ENCODE measurements around the gene RAPGEF3. TPM values are rescaled to one million over a fixed set of nuclear protein-coding genes. Genes with fewer than 3 reads are reported as not detected.

Gene RAPGEF3
- total and polyA plus RNA-seq, 2 donors from 2014 or later, result 84.3 to 179 TPM

DNA sequence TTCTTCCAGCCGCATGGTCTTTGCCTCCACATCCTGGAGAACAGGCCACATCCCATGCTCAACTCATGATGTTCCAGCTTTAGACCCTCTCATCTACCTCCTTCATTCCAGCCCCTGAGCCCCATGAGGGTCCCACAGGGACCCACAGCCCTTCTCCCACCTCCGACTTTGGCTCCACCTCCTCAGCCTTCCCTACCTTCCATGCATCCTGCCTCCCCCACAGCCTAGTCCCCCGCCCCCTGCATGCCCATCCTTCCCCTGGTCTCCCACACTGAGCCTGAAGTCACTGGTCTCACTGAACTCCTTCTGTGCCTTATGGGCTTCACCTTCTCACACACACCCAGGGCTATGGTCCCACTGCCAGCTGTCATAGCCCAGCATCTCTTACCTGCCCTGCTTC, 9.8 kb downstream of the RAPGEF3 start:
- no peak for FAIRE-seq
- no peak for DNase-seq
- no peaks in the 10 kb centered on the region for H3K9me3 ChIP-seq (ENCODE audit: control insufficient read depth in 2 of 3, insufficient read depth in 1 of 3, low read length in 3 of 3)
- peaks cover 2 to 20% (median 12%) of the 10 kb centered on the region in 3 donors for H3K4me1 ChIP-seq (ENCODE audit: control insufficient read depth in 2 of 3, insufficient read depth in 2 of 3, low read depth in 1 of 3, low read length in 3 of 3)
- peaks cover 0 to 40% (median 27%) of the 10 kb centered on the region in 3 donors for H3K36me3 ChIP-seq (ENCODE audit: control insufficient read depth in 2 of 3, insufficient read depth in 3 of 3, low read length in 3 of 3)
- TF ChIP-seq, protein P1, sequence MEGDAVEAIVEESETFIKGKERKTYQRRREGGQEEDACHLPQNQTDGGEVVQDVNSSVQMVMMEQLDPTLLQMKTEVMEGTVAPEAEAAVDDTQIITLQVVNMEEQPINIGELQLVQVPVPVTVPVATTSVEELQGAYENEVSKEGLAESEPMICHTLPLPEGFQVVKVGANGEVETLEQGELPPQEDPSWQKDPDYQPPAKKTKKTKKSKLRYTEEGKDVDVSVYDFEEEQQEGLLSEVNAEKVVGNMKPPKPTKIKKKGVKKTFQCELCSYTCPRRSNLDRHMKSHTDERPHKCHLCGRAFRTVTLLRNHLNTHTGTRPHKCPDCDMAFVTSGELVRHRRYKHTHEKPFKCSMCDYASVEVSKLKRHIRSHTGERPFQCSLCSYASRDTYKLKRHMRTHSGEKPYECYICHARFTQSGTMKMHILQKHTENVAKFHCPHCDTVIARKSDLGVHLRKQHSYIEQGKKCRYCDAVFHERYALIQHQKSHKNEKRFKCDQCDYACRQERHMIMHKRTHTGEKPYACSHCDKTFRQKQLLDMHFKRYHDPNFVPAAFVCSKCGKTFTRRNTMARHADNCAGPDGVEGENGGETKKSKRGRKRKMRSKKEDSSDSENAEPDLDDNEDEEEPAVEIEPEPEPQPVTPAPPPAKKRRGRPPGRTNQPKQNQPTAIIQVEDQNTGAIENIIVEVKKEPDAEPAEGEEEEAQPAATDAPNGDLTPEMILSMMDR (IDR thresholded peaks at IDR 0.05; ENCODE audit: borderline replicate concordance, extremely low read depth, insufficient read depth), result no peak
- H3K4me3 ChIP-seq (ENCODE audit: low read length in 3 of 3), result no peak overlapping the region
- intact Hi-C loops (cut with DNase I), result no loop called here
- no peak overlapping the region for H3K27ac ChIP-seq (ENCODE audit: low read depth in 2 of 2, low read length in 2 of 2)
- H3K27me3 ChIP-seq (ENCODE audit: control insufficient read depth, insufficient read depth, low read length), result no peaks in the 10 kb centered on the region
- no peak overlapping the region for H3K9ac ChIP-seq (ENCODE audit: low read length in 3 of 3)

DNA sequence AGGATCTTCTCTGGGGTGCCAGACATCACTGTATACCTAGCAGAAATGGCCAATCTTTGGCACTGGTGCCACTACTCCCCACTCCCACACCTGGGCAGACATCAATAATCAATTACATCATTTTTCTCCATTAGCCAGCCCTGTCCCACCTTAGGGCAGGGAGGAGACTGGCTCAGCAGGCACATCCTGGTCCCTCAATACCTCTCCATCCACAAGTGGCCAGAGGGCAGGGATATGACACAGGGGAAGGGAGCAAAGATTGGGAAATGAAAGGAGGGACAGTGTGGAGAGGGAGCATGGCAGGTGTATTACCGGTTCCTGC, 10.2 kb downstream of the RAPGEF3 start:
- DNase-seq (no peak), FAIRE-seq (no peak)
- H3K9me3 ChIP-seq (ENCODE audit: control insufficient read depth in 2 of 3, insufficient read depth in 1 of 3, low read length in 3 of 3), result no peaks in the 10 kb centered on the region
- intact Hi-C loops (cut with DNase I), result no loop called here
- H3K4me1 ChIP-seq (ENCODE audit: control insufficient read depth in 2 of 3, insufficient read depth in 2 of 3, low read depth in 1 of 3, low read length in 3 of 3), result peaks cover 0 to 17% (median 8%) of the 10 kb centered on the region in 3 donors
- H3K27ac ChIP-seq (ENCODE audit: low read depth in 2 of 2, low read length in 2 of 2), result no peak overlapping the region
- H3K4me3 ChIP-seq (ENCODE audit: low read length in 3 of 3), result no peak overlapping the region
- TF ChIP-seq, protein P1 (IDR thresholded peaks at IDR 0.05; ENCODE audit: borderline replicate concordance, extremely low read depth, insufficient read depth), result no peak
- no peak overlapping the region for H3K9ac ChIP-seq (ENCODE audit: low read length in 3 of 3)
- H3K36me3 ChIP-seq (ENCODE audit: control insufficient read depth in 2 of 3, insufficient read depth in 3 of 3, low read length in 3 of 3), result peaks cover 0 to 36% (median 27%) of the 10 kb centered on the region in 3 donors
- no peaks in the 10 kb centered on the region for H3K27me3 ChIP-seq (ENCODE audit: control insufficient read depth, insufficient read depth, low read length)

DNA sequence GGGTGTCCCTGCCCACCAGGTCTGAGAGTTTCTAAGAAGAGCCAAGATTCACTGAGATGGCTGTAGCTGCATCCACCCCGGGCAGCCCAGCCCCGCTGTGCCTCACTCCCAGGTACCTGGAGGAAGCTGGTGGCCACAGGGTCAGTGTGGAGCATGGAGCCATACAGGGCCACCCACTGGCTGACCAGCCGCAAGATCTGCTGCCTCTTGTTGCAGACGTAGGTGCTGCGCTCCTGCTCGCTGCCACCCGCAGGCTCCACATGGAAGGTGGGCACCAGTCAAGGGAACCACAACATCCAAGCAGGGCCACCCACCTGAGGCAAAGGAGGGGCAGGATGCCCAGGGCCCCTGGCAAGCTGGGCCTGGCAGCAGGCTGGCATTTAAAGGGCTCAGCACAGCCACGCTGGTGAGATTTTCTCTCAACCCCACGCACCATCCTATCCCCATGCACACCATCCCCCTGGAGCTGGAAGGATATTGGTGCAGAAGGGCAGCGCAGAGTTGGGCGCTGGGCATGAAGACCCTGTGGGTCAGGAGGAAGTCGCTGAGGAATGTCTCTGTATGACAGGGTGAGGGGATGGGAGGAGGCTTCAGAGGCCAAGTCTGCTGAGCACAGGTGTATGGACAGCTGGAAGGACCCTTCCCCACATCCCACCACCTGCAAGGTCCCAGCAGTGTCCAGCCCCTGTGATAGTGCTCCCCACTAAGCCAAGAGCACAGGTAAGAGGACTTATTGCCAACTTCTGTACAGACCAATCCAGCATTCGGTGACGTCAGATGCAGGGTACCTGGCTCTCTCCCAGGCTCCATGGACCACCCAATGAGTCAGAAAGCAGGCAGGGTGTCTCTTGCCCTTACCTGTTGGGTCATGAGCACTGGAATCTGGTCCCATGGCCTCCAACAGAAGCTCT, 10.8 kb downstream of the RAPGEF3 start:
- no peaks in the 10 kb centered on the region for H3K9me3 ChIP-seq (ENCODE audit: control insufficient read depth in 2 of 3, insufficient read depth in 1 of 3, low read length in 3 of 3)
- H3K4me3 ChIP-seq (ENCODE audit: low read length in 3 of 3), result no peak overlapping the region
- H3K27ac ChIP-seq (ENCODE audit: low read depth in 2 of 2, low read length in 2 of 2), result no peak overlapping the region
- no peak for FAIRE-seq
- TF ChIP-seq, protein P1 (IDR thresholded peaks at IDR 0.05; ENCODE audit: borderline replicate concordance, extremely low read depth, insufficient read depth), result no peak
- H3K36me3 ChIP-seq (ENCODE audit: control insufficient read depth in 2 of 3, insufficient read depth in 3 of 3, low read length in 3 of 3), result peaks cover 0 to 36% (median 27%) of the 10 kb centered on the region in 3 donors
- no peak overlapping the region for H3K9ac ChIP-seq (ENCODE audit: low read length in 3 of 3)
- intact Hi-C loops (cut with DNase I), result no loop called here
- no peaks in the 10 kb centered on the region for H3K27me3 ChIP-seq (ENCODE audit: control insufficient read depth, insufficient read depth, low read length)
- DNase-seq, result no peak
- H3K4me1 ChIP-seq (ENCODE audit: control insufficient read depth in 2 of 3, insufficient read depth in 2 of 3, low read depth in 1 of 3, low read length in 3 of 3), result peaks cover 0 to 12% (median 2%) of the 10 kb centered on the region in 3 donors

All from kidney (tissue), 14 donors.